Endothelial cell of umbilical vein (primary cell): ENCODE measurements around the gene BASP1. TPM values are rescaled to one million over a fixed set of nuclear protein-coding genes. Genes with fewer than 3 reads are reported as not detected.
A peak's percentile ranks its signal among the peaks of the same experiment; 100 is the strongest.

ENCODE experiments used
- BruUV-seq: library from RNA; stranded (reverse); fragments of 400-500 nt; replicated peaks from 2 replicates; lab custom pipeline; 2021; lab: Mats Ljungman, UMichigan
- CTCF ChIA-PET: fragments of 300-600, 350-600 bp; sonication (Branson Sonifier 250); formaldehyde crosslinking; loops from one replicate; lab custom pipeline; 2021; ENCODE audit warnings: antibody characterized with exemption, inconsistent platforms; lab: Charles Lee
- POLR2A ChIA-PET: fragments of 300-600, 350-600 bp; sonication (Branson Sonifier 250); formaldehyde crosslinking; loops from one replicate; lab custom pipeline; 2021; ENCODE audit warnings: antibody characterized with exemption, inconsistent platforms; lab: Charles Lee
- DNase-seq: peaks from one replicate; pipeline ENCODE4 v3.0.0-alpha.2; 2011; ENCODE audit warnings: low read depth, low spot score
- FAIRE-seq: peaks from 2 replicates; lab custom pipeline; 2011; peaks lifted over from hg19 to GRCh38; lab: Jason Lieb, UNC
- H2AFZ ChIP-seq: 2 replicates; pipeline ENCODE4 v1.6.0; 2012; ENCODE audit warnings: low read depth, low read length, control low read depth, inconsistent platforms
- H3K27ac ChIP-seq: 2 replicates; pipeline ENCODE4 v1.5.1; 2011; ENCODE audit warnings: low read depth, mild to moderate bottlenecking, control low read depth, low read length, moderate library complexity; ENCODE audit not compliant: insufficient read depth
- H3K27me3 ChIP-seq, 2 experiments: 2 replicates each; pipeline versions ENCODE4 v1.6.0 to v1.6.1; 2011; ENCODE audit warnings: low read length in 2 of 2, mixed read lengths in 1 of 2; ENCODE audit not compliant: control insufficient read depth in 2 of 2, insufficient read depth in 2 of 2
- H3K36me3 ChIP-seq, 2 experiments: 2 replicates in 1 of 2; 3 replicates in 1 of 2; pipeline ENCODE4 v1.5.1; 2011; ENCODE audit warnings: low read length in 2 of 2, mild to moderate bottlenecking in 1 of 2, moderate library complexity in 1 of 2; ENCODE audit not compliant: control insufficient read depth in 2 of 2, insufficient read depth in 2 of 2; ENCODE audit errors: extremely low read depth in 1 of 2
- H3K4me1 ChIP-seq: 3 replicates; pipeline ENCODE4 v1.5.1; 2011; ENCODE audit warnings: mild to moderate bottlenecking, low read length; ENCODE audit not compliant: control insufficient read depth, insufficient read depth; ENCODE audit errors: extremely low read depth
- H3K4me2 ChIP-seq: 2 replicates; pipeline ENCODE4 v1.6.1; 2011; ENCODE audit warnings: low read length, control low read depth, mixed read lengths; ENCODE audit not compliant: insufficient read depth
- H3K4me3 ChIP-seq, 3 experiments: fragments of 200-600 bp in 1 of 3; sonication (generic), shearing (Covaris generic) in 1 of 3; replicated peaks in 1 of 3; 2 replicates each; pipeline ENCODE4 v1.5.1; 2011 to 2016; ENCODE audit warnings: control low read depth in 3 of 3, low read length in 3 of 3, mild to moderate bottlenecking in 2 of 3, inconsistent platforms in 1 of 3, low read depth in 1 of 3, moderate library complexity in 1 of 3; ENCODE audit not compliant: insufficient read depth in 1 of 3
- H3K79me2 ChIP-seq: 2 replicates; pipeline ENCODE4 v1.6.0; 2012; ENCODE audit warnings: low read length, inconsistent platforms; ENCODE audit not compliant: control insufficient read depth, insufficient read depth
- H3K9ac ChIP-seq: replicated peaks from 2 replicates; pipeline ENCODE3; 2011; ENCODE audit warnings: low read length, control low read depth; ENCODE audit not compliant: insufficient read depth; ENCODE audit errors: extremely low read depth
- H3K9me1 ChIP-seq: replicated peaks from 3 replicates; pipeline ENCODE4 v1.6.0; 2011; ENCODE audit warnings: mild to moderate bottlenecking, low read length; ENCODE audit not compliant: control insufficient read depth, insufficient read depth; ENCODE audit errors: extremely low read depth
- H3K9me3 ChIP-seq: replicated peaks from 2 replicates; pipeline ENCODE4 v1.5.1; 2012; ENCODE audit warnings: low read length, inconsistent platforms; ENCODE audit not compliant: control insufficient read depth, insufficient read depth
- H4K20me1 ChIP-seq: replicated peaks from 2 replicates; pipeline ENCODE3; 2011; ENCODE audit warnings: mild to moderate bottlenecking, low read length; ENCODE audit not compliant: control insufficient read depth, insufficient read depth; ENCODE audit errors: extremely low read depth
- EZH2 ChIP-seq: IDR thresholded peaks from 2 replicates; pipeline ENCODE4 v1.6.1; 2012; ENCODE audit warnings: borderline replicate concordance, low read depth, mild to moderate bottlenecking, moderate library complexity, low read length, inconsistent platforms; ENCODE audit not compliant: severe bottlenecking
- GATA2 ChIP-seq: IDR thresholded peaks from 2 replicates; pipeline ENCODE4 v1.7.0; 2011; ENCODE audit warnings: low read depth, mild to moderate bottlenecking, moderate library complexity, mixed read lengths, low read length; ENCODE audit not compliant: insufficient read length, insufficient read depth
- JUN ChIP-seq: IDR thresholded peaks from 2 replicates; pipeline ENCODE4 v1.6.1; 2011; ENCODE audit warnings: borderline replicate concordance, low read depth; ENCODE audit not compliant: insufficient read length, insufficient read depth
- MYC ChIP-seq: IDR thresholded peaks from one replicate; pipeline ENCODE4 v1.6.1; 2011; ENCODE audit warnings: mild to moderate bottlenecking, low read depth, low read length
- POLR2A ChIP-seq: IDR thresholded peaks from 2 replicates; pipeline ENCODE4 v1.6.1; 2012; ENCODE audit warnings: low read depth, mild to moderate bottlenecking, control low read depth, low read length
- POLR2AphosphoS5 ChIP-seq: IDR thresholded peaks from 2 replicates; pipeline ENCODE4 v1.6.1; 2012; ENCODE audit warnings: low read depth, mild to moderate bottlenecking, control low read depth, low read length, moderate library complexity; ENCODE audit not compliant: insufficient read depth
- dilution Hi-C: fragments of 300-500 bp; cut with MboI; formaldehyde crosslinking; loops from one replicate; pipeline ENCODE4 v1.15.0; 2019; ENCODE audit warnings: low sequenced_read_pairs; ENCODE audit not compliant: extremely low pct_ligation_motif_present
- intact Hi-C: fragments of 100-400 bp; cut with micrococcal nuclease; formaldehyde crosslinking; loops from one replicate; pipeline ENCODE4 v1.10.0; 2022
- polyA plus RNA-seq, 4 experiments: library from polyadenylated mRNA; depleted of rRNA in 3 of 4; stranded (reverse) in 3 of 4; unstranded in 1 of 4; fragments of >200 nt; gene quantifications; 2 replicates each; pipeline versions ENCODE4 v1.2.1 to v1.2.3, GENCODE V29; 2011 to 2012; ENCODE audit warnings: missing spikeins in 1 of 4
- total RNA-seq: library from RNA; stranded (reverse); gene quantifications from 2 replicates; pipeline ENCODE4 v1.2.3, GENCODE V29; 2021
- TF ChIP-seq, protein P1 (sequence below), 2 donors: IDR thresholded peaks; 1 replicate in 1 of 2; 2 replicates in 1 of 2; pipeline ENCODE4 v1.5.1; 2011; ENCODE audit warnings: low read length in 2 of 2, mild to moderate bottlenecking in 2 of 2, moderate library complexity in 2 of 2, control low read depth in 1 of 2, inconsistent platforms in 1 of 2, low read depth in 1 of 2; ENCODE audit not compliant: insufficient read depth in 1 of 2; ENCODE audit errors: extremely low read depth in 1 of 2

The BASP1 gene
- total and polyA plus RNA-seq, 2 donors (not counting 3 experiments of a cell fraction or from before 2014, with no cell fraction given): 69.4 to 79.3 TPM

DNA sequence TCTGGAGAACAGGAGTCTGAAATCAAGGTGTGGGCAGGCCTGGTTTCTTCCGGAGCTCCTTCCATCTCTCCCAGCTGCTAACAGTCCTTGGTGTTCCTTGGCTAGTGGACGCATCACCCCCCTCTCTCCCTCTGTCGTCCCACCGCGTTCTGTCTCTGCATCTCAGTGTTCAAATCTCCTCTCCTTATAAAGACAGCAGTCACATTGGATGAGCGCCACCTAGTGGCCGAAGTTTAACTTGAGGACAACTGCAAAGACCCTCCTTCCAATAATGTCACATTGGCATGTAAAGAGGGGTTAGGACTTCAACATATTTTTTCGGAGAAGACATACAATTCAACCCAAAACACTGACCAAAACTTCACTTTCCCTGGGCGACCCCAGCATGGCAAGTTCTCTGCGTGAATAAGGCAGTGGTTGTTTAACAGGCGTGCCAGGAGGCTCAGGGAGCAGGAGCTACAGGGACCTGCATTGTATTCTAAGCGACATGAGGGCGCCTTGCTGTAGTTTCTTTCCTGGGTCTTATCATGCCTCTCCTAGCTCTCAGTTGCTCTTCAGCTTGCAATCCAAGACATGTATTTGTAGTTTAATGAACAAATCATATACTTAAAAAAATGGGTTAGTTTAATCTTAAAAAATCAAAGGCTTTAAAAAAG, 27.9 kb upstream of the BASP1 start:
- H3K36me3 ChIP-seq: no peaks in the 10 kb centered on the region
- H3K9ac ChIP-seq: peak overlapping the region; percentile 24
- no peak overlapping the region for H3K4me3 ChIP-seq
- TF ChIP-seq POLR2A (no peak), JUN (no peak), MYC (no peak), POLR2AphosphoS5 (no peak), GATA2 (no peak), EZH2 (no peak)
- TF ChIP-seq, protein P1, sequence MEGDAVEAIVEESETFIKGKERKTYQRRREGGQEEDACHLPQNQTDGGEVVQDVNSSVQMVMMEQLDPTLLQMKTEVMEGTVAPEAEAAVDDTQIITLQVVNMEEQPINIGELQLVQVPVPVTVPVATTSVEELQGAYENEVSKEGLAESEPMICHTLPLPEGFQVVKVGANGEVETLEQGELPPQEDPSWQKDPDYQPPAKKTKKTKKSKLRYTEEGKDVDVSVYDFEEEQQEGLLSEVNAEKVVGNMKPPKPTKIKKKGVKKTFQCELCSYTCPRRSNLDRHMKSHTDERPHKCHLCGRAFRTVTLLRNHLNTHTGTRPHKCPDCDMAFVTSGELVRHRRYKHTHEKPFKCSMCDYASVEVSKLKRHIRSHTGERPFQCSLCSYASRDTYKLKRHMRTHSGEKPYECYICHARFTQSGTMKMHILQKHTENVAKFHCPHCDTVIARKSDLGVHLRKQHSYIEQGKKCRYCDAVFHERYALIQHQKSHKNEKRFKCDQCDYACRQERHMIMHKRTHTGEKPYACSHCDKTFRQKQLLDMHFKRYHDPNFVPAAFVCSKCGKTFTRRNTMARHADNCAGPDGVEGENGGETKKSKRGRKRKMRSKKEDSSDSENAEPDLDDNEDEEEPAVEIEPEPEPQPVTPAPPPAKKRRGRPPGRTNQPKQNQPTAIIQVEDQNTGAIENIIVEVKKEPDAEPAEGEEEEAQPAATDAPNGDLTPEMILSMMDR (IDR thresholded peaks at IDR 0.05; ENCODE audit: extremely low read depth in 1 of 2, insufficient read depth in 1 of 2, low read depth in 1 of 2, low read length in 2 of 2): peak; percentile 65 to 90
- H3K27ac ChIP-seq: no peak overlapping the region
- H3K79me2 ChIP-seq: no peaks in the 10 kb centered on the region
- peaks cover 23% of the 10 kb centered on the region for H3K4me1 ChIP-seq
- CTCF ChIA-PET: interaction anchor here (0.6 to 4.9 kb wide), 128 partner anchors 9 to 734 kb away, joined by 3 to 194 read pairs (median 5); partner anchors contain the start of gene MYO10
- dilution Hi-C loops: loop anchor here (25.0 kb wide), 3 partner anchors 277 to 502 kb away; no protein-coding TSS in a partner anchor
- BruUV-seq: no TSS peak
- no peaks in the 10 kb centered on the region for H4K20me1 ChIP-seq
- H3K9me1 ChIP-seq: no peaks in the 10 kb centered on the region
- peak overlapping the region; percentile 75 for H3K4me2 ChIP-seq
- H3K27me3 ChIP-seq: no peaks in the 10 kb centered on the region
- FAIRE-seq (peak; percentile 92), DNase-seq (peak; percentile 91)
- intact Hi-C loops: loop anchor here (1.0 to 5.0 kb wide), 13 partner anchors 20 to 499 kb away; no protein-coding TSS in a partner anchor
- POLR2A ChIA-PET: interaction anchor here (0.7 to 1.2 kb wide), 3 partner anchors 253 to 398 kb away, joined by 3 to 5 read pairs (median 3); partner anchors contain the start of gene MYO10
- H3K9me3 ChIP-seq: no peaks in the 10 kb centered on the region
- peak overlapping the region; percentile 81 for H2AFZ ChIP-seq
